HG03039 (cell line): ENCODE results near the gene PCDHA1.
"Not testable (repeated sequence)": the region's sequence is repeated elsewhere in the genome, so short reads cannot be mapped to it uniquely, and the experiment has no call there.

Experiments used
- ATAC-seq: cut with Tn5 transposase; IDR thresholded peaks from one replicate; pipeline ENCODE4 v1.9.1; 2021; ENCODE audit warnings: mild to moderate bottlenecking, moderate library complexity; ENCODE audit not compliant: unreplicated experiment

The PCDHA1 gene

DNA sequence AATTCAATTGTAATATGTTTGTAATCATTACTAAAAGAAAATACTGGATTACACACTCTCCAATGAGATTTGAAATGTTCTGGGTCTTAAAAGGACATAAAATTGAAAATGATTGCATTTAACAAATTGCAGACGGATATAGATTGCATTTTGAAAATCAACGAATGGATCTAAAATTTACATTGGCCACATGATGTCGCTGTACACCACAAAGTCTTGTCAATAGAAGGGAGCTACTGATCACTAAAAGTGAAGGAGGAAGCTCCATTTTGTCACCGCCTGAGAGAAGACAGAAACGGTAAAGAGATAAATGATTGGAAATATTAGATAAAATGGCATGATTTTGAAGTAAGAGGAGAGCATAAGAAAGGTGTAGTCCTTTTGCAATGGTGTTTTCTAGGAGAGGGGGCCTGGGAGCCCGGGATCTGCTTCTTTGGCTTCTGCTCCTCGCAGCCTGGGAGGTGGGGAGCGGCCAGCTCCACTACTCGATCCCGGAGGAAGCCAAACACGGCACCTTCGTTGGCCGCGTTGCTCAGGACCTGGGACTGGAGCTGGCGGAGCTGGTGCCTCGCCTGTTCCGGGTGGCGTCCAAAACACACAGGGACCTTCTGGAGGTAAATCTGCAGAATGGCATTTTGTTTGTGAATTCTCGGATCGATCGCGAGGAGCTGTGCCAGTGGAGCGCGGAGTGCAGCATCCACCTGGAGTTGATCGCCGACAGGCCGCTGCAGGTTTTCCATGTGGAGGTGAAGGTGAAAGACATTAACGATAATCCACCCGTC is at the start of gene PCDHA1:
Gene PCDHA1 (plus strand): TSS at position 236 of the 782 bp plus-strand sequence.
- no peak for ATAC-seq

DNA sequence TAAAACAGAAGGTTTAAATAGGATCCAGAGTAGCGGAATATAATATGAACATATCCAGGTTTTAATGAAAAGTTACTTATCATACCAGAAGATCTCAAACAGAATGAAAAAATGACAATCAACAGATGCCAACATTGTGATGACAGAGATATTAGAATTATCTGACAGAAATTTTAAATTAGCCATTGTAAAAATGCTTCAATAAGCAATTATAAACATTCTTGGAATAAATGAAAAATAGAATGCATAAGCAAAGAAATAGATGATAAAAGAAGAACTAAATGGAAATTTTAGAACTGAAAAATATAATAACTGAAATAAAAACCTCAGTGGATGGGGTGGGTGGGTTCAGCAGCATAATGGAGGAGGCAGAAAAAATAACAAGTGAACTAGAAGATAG is 48.5 kb upstream of the PCDHA1 start:
- ATAC-seq = no peak

DNA sequence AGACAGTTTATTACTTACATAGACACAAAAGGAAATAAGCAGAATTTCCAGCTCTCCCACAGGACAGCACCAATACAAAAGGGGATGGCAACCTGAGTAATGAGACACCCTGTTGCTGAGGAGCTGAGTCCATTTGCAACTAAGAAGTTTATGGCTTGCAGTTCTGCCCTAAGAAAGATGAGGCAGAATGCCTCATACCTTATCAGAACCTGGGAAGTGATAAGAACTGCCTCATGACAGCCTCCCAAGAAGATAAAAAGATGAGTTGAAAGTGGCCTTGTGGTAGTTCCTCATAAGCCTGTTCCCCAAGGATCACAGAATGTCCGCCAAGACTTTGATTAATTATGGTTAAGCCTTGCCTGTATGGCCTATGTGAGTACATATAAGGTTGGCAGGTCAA is 44.0 kb upstream of the PCDHA1 start:
- ATAC-seq = no peak

DNA sequence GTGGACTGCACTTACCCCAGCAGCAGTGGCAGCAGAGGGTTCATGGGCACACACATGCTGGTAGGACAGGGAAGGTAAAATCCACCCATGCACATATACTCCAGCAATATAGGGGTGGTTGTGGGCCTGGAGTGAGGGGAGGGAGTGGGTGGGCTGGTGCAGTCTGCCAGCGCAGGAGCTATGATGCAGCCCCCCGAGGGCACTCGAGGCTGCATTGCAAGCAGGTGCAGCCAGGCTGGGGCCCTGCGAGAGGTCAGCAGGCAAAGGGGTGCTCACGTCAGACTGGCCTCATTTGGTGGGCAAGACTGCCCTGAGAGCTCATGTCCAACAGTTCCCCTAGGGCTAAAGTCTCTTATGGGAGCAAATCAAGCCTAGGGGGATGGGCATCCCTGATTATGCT is 32.4 kb upstream of the PCDHA1 start:
- no peak for ATAC-seq

DNA sequence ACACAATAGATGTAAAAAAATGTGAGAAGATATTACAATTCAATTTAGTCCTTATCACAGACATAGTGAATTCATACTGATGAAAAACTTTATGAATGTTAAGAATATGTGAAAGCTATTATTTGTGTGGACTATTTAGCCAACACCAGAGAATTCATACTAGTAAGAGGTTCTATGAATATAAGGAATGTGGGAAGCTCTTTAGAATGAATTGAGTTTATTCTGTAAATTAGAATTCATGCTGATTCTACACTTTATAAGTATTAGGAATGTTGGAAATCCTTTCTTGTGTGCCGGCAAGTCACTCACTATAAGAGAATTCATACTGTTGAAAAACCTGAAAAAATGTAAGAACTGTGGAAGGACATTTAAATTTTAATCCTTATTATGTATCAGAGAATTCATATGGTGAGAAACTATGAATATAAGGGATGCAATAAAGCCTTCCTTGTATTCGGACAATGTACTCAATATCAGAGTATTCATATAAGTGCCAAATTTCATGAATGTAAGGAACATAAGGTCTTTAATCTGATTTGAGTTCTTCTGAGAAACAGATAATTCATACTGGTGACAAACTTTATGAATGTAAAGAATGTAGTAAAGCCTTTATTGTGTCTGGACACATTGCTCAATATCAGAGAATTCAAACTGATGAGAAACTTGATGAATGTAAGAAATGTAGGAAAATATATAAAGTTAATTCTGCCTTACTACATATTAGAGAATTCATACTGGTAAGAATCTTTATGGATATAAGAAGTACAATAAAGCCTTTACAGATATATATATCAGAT is 21.6 kb upstream of the PCDHA1 start:
- ATAC-seq = no peak

DNA sequence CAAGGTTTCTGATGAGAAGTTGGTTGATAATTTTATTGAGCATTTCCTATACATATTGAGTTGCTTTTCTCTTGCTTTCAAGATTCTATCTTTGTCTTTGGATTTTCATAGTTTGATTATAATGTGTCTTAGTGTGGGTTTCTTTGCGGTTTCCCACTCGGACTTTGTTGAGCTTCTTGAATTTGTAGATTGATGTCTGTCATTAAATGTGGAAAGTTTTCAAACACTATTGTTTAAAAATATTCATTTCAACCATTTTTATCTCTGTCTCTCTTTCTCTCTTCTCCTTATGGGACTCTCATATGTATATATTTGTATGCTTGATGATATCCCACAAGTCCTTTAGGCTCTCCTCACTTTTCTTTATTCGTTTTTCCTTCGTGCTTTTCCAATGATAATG is 18.5 kb upstream of the PCDHA1 start:
- ATAC-seq = no peak

DNA sequence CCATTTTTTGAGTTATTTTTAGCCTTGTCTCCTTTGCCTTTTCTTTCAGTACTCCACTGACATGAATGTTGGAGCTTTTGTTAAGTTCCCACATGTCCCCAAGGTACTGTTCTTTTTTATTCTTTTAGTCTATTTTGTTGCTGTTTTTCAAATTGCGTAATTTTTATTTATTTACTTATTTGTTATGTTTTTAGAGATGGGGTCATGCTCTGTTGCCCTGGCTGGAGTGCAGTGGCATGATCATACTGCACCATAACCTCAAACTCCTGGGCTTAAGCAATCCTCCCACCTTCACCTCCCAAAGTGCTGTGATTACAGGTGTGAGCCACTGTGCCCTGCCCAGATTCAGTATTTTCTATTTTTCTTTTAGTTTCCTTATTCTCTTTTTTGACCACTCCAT is 5.4 kb upstream of the PCDHA1 start:
- ATAC-seq = no peak

DNA sequence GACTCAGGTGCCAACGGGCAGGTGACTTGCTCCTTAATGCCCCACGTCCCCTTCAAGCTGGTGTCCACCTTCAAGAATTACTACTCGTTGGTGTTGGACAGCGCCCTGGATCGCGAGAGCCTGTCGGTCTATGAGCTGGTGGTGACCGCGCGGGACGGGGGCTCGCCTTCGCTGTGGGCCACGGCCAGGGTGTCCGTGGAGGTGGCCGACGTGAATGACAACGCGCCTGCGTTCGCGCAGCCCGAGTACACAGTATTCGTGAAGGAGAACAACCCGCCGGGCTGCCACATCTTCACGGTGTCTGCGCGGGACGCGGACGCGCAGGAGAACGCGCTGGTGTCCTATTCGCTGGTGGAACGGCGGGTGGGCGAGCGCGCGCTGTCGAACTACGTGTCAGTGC is 1.5 kb downstream of the PCDHA1 start:
- ATAC-seq = not testable (repeated sequence)

DNA sequence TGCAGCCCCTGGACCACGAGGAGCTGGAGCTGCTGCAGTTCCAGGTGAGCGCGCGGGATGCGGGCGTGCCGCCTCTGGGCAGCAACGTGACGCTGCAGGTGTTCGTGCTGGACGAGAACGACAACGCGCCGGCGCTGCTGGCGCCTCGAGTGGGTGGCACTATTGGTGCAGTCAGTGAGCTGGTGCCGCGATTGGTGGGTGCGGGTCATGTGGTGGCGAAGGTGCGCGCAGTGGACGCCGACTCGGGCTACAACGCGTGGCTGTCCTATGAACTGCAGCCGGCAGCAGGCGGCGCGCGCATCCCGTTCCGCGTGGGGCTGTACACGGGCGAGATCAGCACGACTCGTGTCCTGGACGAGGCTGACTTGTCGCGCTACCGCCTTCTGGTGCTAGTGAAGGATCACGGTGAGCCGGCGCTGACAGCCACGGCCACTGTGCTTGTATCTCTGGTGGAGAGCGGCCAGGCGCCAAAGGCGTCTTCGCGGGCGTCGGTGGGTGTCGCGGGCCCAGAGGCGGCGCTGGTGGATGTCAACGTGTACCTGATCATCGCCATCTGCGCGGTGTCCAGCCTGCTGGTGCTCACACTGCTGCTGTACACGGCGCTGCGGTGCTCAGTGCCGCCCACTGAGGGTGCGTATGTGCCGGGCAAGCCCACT is 2.0 kb downstream of the PCDHA1 start:
- not testable (repeated sequence) for ATAC-seq

DNA sequence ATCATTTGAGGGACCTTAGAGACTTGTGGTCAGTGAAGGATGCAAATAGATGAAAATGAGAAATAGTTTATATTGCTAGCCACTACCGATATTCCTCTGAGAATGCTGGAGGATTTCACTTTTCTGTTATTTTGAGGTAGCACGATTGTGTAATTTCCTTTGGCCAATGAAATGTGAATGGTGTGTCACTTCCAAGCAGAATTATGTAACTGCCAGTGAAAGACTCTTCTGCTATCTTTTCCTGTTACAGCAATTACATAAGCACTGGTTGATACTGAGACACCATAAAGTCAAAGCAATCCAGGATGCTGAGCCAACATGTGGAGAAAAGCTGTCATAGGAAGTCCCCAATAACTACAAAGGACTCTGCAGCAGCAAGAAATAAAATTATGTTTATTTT is 5.1 kb downstream of the PCDHA1 start:
- ATAC-seq = no peak

DNA sequence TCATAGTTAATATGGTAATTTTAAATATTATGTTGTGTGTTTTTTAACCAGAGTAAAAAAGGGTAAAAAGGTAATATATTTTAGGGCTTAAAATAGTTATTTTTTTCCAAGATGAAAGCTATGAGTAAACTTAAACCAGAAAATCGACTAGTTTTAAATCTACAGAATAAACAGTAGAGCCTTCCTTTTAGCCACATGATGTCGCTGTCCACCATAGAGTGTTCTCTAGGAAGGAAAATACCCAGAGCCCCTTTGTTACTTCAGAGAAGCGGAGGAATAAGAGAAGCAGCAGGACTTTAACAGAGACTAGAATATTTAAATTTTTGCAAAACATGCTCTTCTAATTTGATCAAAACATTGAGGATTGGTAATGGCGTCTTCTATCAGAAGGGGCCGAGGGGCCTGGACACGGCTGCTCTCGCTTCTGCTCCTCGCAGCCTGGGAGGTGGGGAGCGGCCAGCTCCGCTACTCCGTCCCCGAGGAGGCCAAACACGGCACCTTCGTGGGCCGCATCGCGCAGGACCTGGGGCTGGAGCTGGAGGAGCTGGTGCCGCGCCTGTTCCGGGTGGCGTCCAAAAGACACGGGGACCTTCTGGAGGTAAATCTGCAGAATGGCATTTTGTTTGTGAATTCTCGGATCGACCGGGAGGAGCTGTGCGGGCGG is 8.8 kb downstream of the PCDHA1 start, which contains the start of gene PCDHA2:
Gene PCDHA2 (plus strand): TSS at position 258 of the 664 bp plus-strand sequence.
- no peak for ATAC-seq

DNA sequence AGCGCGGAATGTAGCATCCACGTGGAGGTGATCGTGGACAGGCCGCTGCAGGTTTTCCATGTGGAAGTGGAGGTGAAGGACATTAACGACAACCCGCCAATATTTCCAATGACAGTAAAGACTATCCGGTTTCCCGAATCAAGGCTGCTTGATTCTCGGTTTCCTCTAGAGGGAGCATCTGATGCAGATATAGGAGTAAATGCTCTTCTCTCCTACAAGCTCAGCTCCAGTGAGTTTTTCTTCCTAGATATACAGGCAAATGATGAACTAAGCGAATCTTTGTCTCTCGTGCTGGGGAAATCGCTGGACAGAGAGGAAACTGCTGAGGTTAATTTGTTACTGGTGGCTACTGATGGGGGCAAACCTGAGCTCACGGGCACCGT is 9.3 kb downstream of the PCDHA1 start:
- ATAC-seq = no peak

DNA sequence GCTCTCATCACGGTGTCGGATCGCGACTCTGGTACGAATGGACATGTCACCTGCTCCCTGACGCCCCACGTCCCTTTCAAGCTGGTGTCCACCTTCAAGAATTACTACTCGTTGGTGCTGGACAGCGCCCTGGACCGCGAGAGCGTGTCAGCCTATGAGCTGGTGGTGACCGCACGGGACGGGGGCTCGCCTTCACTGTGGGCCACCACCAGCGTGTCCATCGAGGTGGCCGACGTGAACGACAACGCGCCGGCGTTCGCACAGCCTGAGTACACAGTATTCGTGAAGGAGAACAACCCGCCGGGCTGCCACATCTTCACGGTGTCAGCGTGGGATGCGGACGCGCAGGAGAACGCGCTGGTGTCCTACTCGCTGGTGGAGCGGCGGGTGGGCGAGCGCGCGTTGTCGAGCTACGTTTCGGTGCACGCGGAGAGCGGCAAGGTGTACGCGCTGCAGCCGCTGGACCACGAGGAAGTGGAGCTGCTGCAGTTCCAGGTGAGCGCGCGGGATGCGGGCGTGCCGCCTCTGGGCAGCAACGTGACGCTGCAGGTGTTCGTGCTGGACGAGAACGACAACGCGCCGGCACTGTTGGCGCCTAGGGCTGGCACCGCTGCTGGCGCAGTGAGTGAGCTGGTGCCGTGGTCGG is 10.3 kb downstream of the PCDHA1 start:
- not testable (repeated sequence) for ATAC-seq

DNA sequence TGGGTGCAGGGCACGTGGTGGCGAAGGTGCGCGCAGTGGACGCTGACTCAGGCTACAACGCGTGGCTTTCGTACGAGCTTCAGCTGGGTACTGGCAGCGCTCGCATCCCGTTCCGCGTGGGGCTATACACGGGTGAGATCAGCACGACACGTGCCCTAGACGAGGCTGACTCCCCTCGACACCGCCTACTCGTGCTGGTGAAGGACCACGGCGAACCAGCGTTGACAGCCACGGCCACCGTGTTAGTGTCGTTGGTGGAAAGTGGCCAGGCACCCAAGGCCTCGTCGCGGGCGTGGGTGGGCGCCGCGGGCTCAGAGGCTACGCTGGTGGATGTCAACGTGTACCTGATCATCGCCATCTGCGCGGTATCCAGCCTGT is 10.8 kb downstream of the PCDHA1 start:
- no peak for ATAC-seq

DNA sequence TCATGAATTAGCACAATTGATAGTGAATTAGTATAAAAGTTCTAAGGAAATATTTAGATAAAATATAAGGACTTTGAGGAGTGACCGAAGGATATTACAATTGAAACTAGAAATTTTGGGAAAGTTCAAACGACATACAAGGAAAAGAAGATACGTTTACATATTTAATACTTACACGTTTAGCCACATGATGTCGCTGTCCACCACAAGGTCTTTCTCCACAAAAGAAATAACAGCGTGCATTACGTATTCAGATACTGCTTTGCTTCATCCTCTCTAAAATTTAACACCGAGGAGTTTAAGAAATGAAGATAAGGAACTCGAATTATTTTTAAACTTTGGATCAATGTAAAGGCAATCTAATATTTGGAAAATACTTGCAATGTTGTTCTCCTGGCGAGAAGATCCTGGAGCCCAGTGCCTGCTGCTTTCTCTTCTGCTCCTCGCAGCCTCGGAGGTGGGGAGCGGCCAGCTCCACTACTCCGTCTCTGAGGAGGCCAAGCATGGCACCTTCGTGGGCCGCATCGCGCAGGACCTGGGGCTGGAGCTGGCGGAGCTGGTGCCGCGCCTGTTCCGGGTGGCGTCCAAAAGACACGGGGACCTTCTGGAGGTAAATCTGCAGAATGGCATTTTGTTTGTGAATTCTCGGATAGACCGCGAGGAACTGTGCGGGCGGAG is 15.0 kb downstream of the PCDHA1 start, which contains the start of gene PCDHA3:
Gene PCDHA3 (plus strand): TSS at position 242 of the 678 bp plus-strand sequence.
- ATAC-seq = no peak

DNA sequence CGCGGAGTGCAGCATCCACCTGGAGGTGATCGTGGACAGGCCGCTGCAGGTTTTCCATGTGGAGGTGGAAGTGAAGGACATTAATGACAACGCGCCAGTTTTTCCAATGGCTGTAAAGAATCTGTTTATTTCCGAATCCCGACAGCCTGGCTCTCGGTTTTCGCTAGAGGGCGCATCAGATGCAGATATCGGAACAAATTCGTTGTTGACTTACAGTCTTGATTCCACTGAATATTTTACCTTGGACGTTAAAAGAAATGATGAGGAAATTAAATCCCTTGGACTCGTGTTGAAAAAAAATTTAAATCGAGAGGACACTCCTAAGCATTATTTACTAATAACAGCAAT is 15.5 kb downstream of the PCDHA1 start:
- ATAC-seq = no peak

DNA sequence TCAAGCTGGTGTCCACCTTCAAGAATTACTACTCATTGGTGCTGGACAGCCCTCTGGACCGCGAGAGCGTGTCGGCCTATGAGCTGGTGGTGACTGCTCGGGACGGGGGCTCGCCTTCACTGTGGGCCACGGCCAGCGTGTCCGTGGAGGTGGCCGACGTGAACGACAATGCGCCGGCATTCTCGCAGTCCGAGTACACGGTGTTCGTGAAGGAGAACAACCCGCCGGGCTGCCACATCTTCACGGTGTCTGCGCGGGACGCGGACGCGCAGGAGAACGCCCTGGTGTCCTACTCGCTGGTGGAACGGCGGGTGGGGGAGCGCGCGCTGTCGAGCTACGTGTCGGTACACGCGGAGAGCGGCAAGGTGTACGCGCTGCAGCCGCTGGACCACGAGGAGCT is 16.4 kb downstream of the PCDHA1 start:
- ATAC-seq = not testable (repeated sequence)

DNA sequence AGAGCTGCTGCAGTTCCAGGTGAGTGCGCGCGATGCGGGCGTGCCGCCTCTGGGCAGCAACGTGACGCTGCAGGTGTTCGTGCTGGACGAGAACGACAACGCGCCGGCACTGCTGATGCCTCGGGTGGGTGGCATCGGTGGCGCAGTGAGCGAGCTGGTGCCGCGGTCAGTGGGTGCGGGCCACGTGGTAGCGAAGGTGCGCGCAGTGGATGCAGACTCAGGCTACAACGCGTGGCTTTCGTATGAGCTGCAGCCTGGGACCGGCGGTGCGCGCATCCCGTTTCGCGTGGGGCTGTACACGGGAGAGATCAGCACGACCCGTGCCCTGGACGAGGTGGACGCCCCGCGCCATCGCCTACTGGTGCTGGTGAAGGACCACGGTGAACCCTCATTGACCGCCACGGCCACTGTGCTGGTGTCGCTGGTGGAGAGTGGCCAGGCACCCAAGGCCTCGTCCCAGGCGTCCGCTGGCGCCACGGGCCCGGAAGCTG is 16.9 kb downstream of the PCDHA1 start:
- ATAC-seq = no peak

DNA sequence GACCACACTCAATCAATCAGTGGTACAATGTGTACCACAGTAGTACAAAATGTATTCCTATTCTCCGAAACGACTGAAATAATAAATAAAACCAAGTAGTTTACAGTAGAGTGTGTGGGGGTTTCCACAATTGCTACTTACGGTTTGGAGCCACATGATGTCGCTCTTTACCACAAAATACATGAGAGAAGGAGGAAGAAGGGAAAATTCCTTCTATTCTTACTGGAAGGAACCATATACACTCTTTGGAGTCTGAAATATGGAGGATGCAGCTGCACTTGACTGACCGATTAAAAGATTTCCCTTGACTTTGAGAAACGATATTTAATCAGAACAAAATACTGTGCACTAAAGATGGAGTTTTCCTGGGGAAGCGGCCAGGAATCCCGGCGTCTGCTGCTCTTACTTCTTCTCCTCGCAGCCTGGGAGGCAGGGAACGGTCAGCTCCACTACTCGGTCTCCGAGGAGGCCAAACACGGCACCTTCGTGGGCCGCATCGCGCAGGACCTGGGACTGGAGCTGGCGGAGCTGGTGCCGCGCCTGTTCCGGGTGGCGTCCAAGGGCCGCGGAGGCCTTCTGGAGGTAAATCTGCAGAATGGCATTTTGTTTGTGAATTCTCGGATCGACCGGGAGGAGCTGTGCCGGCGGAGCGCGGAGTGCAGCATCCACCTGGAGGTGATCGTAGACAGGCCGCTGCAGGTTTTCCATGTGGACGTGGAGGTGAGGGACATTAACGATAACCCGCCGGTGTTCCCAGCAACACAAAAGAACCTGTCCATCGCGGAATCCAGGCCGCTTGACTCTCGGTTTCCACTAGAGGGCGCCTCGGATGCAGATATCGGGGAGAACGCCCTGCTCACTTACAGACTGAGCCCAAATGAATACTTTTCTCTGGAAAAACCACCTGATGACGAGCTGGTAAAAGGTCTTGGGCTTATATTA is 21.2 kb downstream of the PCDHA1 start, which contains the start of gene PCDHA4:
Gene PCDHA4 (plus strand): TSS at position 235 of the 942 bp plus-strand sequence.
- no peak for ATAC-seq
